Muscle of arm (tissue), 12 donors: ENCODE measurements around the gene KCNMA1. TPM values are rescaled to one million over a fixed set of nuclear protein-coding genes. Genes with fewer than 3 reads are reported as not detected.
"Not testable (repeated sequence)": the region's sequence is repeated elsewhere in the genome, so short reads cannot be mapped to it uniquely, and the experiment has no call there.

Experiments used
- DNase-seq: peaks from one replicate; pipeline ENCODE4 v3.0.0-alpha.2; 2013
- polyA plus RNA-seq, 12 donors: library from polyadenylated mRNA; unstranded; fragments of 120-200 nt; gene quantifications; one replicate each; pipeline ENCODE4 v1.2.1, GENCODE V29; 2013; ENCODE audit not compliant: insufficient read length in 12 of 12

KCNMA1 gene
- polyA plus RNA-seq, 12 donors: 12.3 to 20.1 (median 16.4) TPM; not detected in 1

GRCh38 chr10:77666821-77667220, 29.2 kb upstream of the KCNMA1 start:
- DNase-seq: no peak

- DNase-seq: no peak
These were observed 27.1 kb upstream of the KCNMA1 start for GRCh38 chr10:77664696-77665095.

GRCh38 chr10:77664008-77664407, 26.4 kb upstream of the KCNMA1 start:
- DNase-seq: no peak

GRCh38 chr10:77661674-77662073, 24.1 kb upstream of the KCNMA1 start:
- DNase-seq: no peak

GRCh38 chr10:77661100-77661499, 23.5 kb upstream of the KCNMA1 start:
- no peak for DNase-seq

GRCh38 chr10:77659046-77659670, 21.6 kb upstream of the KCNMA1 start:
- DNase-seq: not testable (repeated sequence)

GRCh38 chr10:77653210-77653609, 15.6 kb upstream of the KCNMA1 start:
- DNase-seq: no peak

GRCh38 chr10:77649333-77650331, 12.0 kb upstream of the KCNMA1 start:
- no peak for DNase-seq

GRCh38 chr10:77648472-77648871, 10.9 kb upstream of the KCNMA1 start:
- DNase-seq: no peak

- DNase-seq: no peak
These were observed 10.1 kb upstream of the KCNMA1 start for GRCh38 chr10:77647543-77648293.

GRCh38 chr10:77644557-77645243, 7.1 kb upstream of the KCNMA1 start:
- no peak for DNase-seq

GRCh38 chr10:77643795-77644468, 6.3 kb upstream of the KCNMA1 start:
- peak; percentile 6 for DNase-seq

GRCh38 chr10:77641788-77642397, 4.3 kb upstream of the KCNMA1 start:
- peak; percentile 88 for DNase-seq

- no peak for DNase-seq
These were observed 3.7 kb upstream of the KCNMA1 start for GRCh38 chr10:77641344-77641743.

- DNase-seq: no peak
These were observed 2.6 kb upstream of the KCNMA1 start for GRCh38 chr10:77640167-77640566.

GRCh38 chr10:77639756-77640155, 2.1 kb upstream of the KCNMA1 start:
- DNase-seq: no peak

- DNase-seq: peak; percentile 52
These were observed 903 bp upstream of the KCNMA1 start for GRCh38 chr10:77638321-77639101.

GRCh38 chr10:77636967-77637531, 559 bp downstream of the KCNMA1 start:
- peak; percentile 11 for DNase-seq

- DNase-seq: peak; percentile 7
These were observed 1.2 kb downstream of the KCNMA1 start for GRCh38 chr10:77636282-77636966.
